GM19328 (cell line): ENCODE results near the gene CTPS1.

Source experiments
- ATAC-seq: cut with Tn5 transposase; IDR thresholded peaks from one replicate; pipeline ENCODE4 v1.9.1; 2021; ENCODE audit warnings: mild to moderate bottlenecking, moderate library complexity; ENCODE audit not compliant: unreplicated experiment

Gene CTPS1, protein sequence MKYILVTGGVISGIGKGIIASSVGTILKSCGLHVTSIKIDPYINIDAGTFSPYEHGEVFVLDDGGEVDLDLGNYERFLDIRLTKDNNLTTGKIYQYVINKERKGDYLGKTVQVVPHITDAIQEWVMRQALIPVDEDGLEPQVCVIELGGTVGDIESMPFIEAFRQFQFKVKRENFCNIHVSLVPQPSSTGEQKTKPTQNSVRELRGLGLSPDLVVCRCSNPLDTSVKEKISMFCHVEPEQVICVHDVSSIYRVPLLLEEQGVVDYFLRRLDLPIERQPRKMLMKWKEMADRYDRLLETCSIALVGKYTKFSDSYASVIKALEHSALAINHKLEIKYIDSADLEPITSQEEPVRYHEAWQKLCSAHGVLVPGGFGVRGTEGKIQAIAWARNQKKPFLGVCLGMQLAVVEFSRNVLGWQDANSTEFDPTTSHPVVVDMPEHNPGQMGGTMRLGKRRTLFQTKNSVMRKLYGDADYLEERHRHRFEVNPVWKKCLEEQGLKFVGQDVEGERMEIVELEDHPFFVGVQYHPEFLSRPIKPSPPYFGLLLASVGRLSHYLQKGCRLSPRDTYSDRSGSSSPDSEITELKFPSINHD

DNA sequence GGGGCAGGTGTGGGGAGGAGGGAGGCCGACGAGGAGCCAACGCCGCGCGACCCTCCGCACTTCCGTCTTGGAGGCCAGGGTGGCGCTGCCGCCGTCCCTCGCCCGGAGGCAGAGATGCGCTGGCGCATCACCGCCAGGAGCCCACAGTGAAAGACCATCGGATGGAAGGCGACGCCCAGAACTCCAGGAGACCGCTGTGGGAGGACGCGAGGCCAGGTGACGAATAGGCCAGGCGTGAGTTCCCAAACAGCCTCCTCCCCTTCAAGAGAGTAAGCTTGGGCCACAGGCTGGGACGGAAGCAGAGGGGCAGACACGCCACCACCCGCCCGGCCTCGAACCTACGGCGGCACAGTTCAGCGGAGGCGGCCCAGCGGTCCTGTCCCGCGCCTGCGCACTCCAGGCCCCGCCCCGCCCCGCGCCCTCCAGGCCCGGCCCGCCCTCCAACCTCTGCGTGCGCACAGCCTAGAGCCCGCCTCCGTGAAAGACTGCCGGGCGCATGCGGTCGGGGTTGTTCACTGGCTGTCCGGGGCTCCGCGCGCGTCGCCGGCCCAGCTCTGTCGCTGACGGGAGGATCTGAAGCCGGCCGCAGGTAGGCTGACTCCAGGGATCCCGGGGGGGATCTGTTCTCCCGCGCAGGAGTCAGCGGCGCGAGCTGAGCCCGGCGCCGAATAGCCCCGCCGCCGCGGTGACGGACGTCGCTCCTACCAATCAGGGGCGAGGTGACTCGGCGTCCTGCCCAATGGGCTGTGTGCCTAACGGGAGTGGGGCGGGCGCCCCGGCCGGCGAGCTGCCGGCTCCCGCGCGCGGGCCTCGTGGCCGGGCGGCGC, at the start of gene CTPS1:
Gene CTPS1, plus strand, starts transcription at position 456 of the 827 bp plus-strand sequence. CDS start 3,595 bp downstream, outside the sequence.
- peak; percentile 93 for ATAC-seq

DNA sequence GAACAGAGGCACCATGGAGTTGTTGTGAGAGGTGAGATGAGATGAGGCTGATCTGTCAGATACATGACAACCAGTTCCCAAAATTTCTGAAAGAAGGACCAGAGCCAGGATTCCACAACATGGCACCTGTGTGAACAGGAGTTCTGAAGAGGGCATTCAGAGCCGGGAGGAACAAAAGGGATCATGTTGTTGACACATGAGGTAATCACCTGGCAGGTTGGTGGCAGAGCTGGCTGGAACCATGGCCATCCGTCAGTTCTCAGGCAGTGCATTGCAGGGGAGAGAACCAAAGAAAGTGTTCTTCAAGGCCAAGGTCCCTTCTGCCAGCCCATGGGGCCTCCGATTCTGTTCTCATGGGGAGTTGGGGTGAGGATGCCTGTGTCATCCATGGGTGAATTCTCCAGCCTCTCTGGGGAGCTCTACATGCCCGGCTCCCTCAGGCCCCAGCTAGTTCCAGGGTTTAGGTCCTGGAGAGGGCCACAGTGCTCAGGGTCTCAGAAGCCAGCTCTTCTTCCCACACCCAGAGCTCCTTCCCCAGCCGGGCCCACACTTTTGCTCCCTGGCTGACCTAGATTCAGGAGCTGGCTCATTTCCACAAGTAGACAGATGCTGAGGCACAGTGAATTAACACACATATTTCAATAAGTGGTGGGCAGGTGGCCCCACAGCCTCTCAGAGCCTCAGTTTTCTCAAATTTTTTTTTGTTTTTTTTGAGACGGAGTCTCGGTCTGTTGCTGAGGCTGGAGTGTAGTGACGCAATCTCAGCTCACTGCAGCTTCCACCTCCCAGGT, 49.1 kb upstream of the CTPS1 start:
- ATAC-seq: no peak

DNA sequence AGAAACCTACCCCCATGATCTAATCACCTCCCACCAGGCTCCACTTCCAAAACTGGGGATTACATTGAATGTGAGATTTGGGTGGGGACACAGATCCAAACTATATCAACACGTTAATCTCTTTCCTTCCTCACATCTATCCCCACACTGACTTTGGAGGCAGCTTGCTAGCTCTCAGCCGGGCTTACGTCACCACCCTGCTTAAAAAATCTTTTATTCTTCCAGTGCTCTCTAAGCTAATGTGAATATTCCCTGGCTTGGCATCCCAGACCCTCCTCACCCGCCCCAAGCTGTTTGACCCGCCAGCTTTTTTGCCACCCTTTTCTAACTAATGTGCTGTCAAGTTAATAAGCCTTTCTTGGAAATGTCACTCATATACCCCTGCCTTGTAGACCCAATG, 47.9 kb upstream of the CTPS1 start:
- no peak for ATAC-seq

DNA sequence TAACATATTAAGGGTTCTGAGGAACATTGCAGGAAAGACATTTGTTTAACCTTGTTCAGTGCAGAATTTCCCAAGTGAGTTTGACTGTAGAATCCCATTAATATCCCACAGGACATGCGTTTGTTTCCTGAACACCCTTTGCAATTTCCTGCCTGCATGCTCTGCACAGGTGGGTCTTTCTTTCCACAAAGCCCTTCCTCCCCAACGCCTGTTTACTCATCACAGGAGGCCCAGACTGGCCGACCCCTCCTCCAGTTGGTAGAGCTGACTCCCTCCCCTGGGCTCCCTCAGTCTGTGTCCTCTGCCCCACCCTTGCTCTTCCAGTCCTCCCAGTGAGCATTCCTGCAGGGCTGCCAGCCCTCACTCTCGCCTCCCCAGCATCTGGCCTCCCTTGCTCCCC, 47.5 kb upstream of the CTPS1 start:
- no peak for ATAC-seq

DNA sequence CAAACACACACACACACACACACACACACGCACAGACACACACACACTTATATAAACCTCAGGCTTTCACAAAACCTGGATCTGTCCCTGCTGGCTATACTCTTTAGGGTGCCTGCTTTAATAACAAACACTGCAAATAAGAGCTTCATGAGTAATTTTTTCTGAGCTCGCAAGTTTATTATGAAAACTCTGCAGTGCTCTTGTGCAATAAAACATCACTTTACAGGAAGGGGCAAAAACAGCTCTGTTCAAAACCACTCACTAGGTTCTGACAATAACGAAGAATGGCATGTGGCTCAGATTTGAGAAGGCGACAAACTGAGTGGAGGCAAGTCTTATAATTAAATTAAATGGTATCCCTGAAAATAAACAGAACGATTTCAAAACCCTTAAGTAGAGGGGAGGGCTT, 42.6 kb upstream of the CTPS1 start:
- ATAC-seq: no peak

DNA sequence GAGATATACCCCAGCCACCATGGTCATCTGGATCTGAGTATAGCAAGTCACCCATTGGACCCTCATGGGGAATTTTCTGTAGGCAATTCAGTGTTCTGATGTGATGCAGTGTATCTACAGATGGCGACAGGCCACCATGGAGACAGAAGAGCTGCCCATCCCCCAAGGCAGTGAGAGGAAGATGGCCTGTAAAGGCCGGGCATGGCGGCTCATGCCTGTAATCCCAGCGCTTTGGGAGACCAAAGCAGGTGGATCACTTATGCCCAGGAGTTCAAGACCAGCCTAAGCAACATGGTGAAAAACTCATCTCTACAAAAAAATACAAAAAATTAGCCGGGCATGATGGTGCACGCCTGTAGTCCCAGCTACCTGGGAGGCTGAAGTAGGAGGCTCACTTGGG, 41.1 kb upstream of the CTPS1 start:
- no peak for ATAC-seq

DNA sequence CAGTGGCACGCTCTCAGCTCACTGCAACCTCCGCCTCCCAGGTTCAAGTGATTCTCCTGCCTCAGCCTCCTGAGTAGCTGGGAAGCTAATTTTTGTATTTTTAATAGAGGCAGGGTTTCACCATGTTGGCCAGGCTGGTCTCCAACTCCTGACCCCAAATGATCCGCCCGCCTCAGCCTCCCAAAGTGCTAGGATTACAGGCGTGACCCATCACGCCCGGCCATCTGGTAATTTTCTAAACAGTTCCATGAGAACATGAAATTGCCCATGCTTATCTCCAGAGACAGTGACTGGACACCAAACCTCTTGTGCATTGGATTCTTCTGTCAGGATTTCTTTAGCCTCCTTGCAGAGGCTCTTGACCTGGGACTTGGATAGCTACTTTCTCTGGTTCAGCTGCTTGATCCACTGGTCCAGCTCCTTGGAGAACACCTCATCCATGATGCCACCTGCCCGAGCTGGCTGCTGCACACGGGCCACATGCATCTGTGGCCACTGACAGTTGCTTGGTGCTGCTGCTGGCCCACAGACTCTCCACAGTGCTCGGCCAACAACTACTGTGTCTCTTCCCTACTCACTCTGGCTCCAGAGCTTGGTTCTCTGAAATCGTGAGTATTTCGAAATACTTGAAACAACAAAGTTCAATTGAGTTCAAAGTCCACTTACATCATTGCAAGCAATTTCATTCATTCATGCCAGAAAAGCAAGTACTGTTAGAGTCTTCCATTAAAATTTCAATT, 40.0 kb upstream of the CTPS1 start:
- ATAC-seq: no peak

DNA sequence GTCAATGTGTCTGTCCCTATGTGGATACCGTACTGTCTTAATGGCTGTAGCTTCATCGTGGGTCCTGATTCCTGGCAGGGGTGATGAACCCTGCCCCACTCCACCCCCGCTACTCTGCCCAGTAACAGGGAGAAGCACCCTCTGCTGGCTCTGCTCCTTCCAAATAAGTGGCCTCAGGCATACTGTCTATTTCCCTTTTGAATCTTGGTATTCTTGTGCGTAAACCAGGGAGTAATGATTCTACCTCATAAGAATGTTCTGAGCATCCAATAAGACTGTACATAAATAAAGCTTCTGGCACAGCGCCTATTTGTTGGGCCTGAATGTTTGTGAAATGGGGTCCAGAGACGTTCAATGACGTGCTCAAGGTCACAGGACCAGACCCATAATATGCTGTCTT, 35.2 kb upstream of the CTPS1 start:
- ATAC-seq: no peak

DNA sequence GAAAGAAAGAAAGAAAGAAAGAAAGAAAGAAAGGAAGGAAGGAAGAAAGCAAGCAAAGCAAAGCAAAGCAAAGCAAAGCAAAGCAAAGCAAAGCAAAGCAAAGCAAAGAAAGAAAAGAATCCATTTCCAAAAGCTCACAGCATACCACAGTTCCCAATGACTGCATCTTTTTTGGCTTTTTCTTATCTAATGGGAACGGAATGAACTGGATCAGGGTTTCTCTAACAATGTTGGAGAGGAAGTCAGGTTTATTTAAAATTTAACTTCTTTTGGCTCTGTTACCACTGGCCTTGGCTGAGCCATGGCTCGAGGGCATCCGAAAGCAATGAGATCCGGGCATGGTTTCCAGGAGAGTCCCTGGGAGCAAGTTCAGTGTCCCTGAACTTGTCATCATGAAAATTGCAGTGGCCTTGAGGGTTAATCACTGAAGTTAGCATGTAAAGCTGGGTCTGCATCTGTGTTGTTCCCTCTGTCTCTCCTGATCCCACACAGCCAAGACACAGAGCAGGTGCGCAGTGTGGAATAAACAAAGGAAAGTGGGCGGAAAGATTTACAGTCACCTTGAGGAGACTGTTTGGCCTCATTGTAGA, 34.6 kb upstream of the CTPS1 start:
- no peak for ATAC-seq

DNA sequence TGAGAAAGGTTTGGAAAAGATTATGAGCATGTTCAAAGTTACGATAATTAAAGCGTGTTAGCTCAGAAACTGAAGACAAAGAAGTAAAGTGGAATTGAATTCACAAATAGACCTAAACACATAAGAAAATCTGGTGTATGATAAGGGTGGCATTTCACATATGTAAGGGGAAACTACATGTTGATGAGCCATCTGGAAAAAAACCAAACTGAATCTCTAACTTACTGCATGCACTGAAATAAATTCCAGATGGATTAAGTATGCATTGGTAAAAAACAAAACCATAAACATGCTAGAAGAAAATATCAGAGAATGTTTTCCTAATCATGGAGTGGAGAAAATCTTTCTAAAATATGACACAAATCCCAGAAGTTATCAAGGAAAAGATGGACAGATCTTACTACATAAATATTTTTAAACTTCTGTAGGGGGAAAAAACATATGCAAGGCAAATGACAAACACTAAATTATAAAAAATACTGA, 34.0 kb upstream of the CTPS1 start:
- ATAC-seq: no peak

DNA sequence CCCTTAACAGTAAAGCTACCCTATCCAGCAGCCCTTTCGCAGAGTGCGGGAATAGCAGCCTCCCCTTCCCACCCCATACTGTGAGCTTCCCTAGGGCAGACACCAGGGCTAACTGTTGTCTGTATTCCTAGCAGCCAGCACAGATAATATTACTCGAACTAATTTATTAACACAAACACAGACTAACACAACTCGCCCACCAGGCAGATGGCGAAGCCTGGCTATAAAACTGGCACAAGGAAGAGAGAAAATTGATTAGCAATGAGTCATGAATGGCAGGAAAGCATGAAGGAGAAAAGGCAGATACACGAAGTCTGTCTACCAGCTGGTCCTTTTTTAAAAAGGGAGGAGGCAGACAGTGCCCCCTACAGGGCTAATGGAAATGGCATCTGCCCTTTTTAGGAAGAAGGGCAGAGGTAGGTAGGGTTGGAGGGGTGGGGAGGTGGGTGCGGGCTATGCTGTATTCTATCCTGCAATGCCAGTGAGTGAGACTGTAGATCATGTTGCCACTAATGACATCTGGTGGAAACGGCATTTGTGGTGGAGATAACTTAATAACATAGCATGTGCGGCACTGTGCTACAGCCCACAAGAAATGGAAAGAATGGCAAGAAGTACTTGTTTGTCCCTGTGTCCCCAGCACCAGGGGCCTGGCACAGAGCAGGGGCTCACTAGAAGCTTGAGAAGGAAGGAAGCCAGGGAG, 30.6 kb upstream of the CTPS1 start:
- no peak for ATAC-seq

DNA sequence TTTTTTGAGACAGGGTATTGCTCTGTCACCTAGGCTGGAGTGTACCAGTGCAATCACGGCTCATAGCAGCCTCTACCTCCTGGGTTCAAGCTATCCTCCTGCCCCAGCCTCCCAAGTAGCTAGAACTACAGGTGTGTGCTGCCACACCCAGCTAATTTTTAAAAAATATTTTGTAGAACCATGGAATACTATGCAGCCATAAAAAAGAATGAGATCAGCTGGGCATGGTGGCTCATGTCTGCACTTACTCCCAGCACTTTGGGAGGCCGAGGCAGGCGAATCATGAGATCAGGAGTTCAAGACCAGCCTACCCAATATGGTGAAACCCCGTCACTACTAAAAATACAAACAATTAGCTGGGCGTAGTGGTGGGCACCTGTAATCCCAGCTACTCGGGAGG, 29.9 kb upstream of the CTPS1 start:
- ATAC-seq: no peak

DNA sequence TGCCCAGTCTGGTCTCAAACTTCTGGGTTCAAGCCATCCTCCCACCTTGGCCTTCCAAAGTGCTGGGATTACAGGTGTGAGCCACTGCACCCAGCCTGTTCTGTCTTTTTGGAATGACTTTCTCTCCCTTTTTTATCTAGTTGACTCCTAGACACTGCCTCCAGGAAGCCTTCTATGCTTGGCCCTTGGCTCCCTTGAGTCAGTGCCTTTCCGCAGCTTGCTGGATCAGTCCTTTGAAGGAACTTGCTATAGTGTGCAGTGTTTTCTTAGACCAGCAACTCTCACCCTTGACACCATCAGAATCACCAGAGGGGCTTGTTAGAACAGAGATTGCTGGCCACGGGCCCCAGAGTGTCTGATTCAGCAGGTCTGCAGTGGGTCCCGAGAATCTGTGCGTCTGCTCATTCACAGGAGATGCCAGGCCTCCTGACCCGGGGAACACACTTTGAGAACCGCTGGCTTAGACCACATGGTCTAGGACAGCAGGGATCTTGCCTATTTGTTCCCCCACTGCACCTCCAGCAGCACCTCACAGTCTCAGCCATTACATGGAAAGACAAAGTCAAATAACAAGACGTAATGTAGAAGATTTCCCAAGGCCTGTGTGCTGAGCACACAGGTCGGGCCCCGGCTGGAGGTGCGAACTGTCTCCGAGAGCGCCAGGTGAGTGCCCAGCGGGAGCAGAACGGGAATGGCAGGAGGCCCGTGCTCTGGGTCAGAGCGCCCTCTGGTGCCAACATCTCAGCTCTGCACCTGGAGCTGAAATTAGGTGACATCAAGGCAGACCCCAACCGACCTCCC, 27.4 kb upstream of the CTPS1 start:
- no peak for ATAC-seq

DNA sequence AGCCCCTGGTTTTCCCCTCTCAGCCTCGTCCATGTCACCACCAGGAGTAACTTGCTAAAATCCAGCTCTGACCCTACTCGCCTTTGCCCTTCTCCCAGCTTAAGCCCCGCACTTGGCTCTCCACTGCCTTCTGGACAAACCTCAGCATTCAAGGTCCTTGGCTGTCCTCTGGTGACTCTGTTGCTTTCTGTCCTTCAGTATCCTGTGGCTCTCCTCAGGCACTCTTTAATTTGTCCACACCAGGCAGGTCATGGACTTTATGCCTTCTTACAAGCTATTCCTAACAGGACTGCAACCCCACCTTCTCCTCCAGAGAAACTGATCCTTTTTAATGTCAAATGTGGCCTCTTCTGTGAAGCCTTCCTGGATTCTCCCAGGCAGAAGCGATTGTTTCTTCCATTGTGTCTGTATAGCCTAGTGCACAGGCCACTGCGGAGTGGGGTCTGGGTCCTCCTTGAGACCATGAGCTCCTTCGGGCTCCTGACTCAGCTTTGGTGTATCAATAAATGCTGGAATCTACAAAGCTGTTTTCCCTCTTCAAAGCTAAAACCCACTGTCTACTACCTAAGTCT, 26.7 kb upstream of the CTPS1 start:
- ATAC-seq: no peak

DNA sequence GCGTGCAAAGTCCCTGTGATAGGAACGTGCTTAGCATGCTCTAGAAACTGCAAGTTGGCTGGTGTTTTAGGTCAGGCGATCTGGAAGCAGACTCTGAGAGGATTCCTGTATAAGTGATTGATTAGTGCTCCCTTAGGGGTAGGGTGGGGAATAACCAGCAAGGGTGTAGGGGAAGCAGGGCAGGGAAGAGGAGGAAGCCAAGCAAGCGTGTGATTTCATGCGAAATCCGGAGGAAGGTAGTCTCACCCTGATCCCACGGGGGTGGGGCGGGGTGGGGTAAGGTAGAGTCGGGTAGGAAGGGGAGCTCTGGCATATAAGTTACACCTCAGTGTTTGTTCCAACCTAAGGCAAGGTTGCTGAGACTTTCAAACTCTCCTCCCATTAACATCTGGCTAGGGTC, 24.9 kb upstream of the CTPS1 start:
- ATAC-seq: no peak

DNA sequence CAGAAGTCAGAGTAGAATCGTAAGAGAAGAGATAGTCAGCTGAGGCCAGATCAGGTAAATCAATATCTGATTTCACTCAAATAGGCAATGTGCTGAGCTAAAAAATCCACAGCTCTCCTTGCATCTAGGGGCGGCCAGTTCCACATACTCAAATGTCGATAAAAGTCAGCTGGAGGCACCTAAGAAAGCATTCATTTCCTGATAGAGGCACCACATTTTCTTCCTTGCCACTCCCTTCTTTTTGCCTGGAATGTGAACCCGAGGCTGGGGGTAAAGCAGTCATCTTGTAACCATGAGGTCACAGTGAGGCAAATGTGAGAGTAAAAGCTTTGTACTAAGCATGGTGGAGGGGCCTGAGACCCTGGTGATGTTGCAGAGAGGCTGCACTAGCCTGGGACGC, 24.2 kb upstream of the CTPS1 start:
- no peak for ATAC-seq

DNA sequence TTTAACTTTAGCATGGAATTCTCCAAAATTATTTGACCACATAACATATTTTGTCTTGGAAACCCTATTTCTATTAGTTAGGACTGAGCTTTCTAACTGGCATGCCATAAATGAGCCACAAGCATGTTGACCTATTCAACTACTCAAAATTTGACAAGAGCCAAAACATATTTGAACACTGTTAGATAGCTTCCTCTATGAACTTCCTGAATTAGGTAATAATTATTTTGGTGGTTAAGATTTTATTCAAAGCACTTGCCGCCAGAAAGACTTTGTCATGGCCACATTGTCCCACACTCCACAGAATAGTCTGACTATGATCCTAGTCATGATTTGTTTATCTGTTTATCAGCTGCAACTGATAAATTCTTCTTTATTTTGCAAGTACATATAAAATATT, 23.1 kb upstream of the CTPS1 start:
- ATAC-seq: no peak

DNA sequence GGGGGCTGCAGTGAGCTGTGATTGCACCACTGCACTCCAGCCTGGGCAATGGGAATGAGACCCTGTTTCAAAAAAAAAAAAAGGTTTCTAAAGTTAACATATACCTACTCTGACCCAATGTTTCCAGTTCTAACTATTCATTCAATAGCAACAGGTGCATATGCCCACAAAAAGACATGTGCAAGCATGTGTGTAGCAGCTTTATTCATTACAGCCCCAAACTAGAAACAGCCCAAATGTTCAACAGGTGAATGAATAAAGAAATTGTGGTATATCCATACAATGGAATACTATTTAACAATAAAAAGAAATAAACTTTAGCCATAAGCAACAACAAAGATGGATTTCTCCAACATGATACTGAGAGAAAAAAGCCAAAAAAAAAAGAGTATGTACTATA, 21.3 kb upstream of the CTPS1 start:
- no peak for ATAC-seq
